ENCODE measurements around the gene NUFIP1.
"Not testable (repeated sequence)": the region's sequence is repeated elsewhere in the genome, so short reads cannot be mapped to it uniquely, and the experiment has no call there.

NUFIP1 gene

GRCh38 chr13:44969551-44970484 lies 19.5 kb downstream of the NUFIP1 start:
- DNase-seq, result no peak

- no peak for DNase-seq
Observed at GRCh38 chr13:44968434-44968815, 20.8 kb downstream of the NUFIP1 start.

- DNase-seq, result no peak
Observed at GRCh38 chr13:44967704-44968433, 21.4 kb downstream of the NUFIP1 start.

- DNase-seq, result no peak
Observed at GRCh38 chr13:44961997-44962396, 27.3 kb downstream of the NUFIP1 start.

- no peak for DNase-seq
Observed at GRCh38 chr13:44955406-44955805, 33.9 kb downstream of the NUFIP1 start.

GRCh38 chr13:44954224-44954623 lies 35.0 kb downstream of the NUFIP1 start:
- no peak for DNase-seq

- no peak for DNase-seq
Observed at GRCh38 chr13:44952671-44953070, 36.6 kb downstream of the NUFIP1 start.

- DNase-seq, result no peak
Observed at GRCh38 chr13:44951184-44951583, 38.1 kb downstream of the NUFIP1 start.

GRCh38 chr13:44943411-44943810 lies 45.9 kb downstream of the NUFIP1 start:
- not testable (repeated sequence) for DNase-seq

- DNase-seq, result no peak
Observed at GRCh38 chr13:44938854-44939253, 50.4 kb downstream of the NUFIP1 start.

- no peak for DNase-seq
Observed at GRCh38 chr13:44936246-44936645, 53.0 kb downstream of the NUFIP1 start.

- no peak for DNase-seq
Observed at GRCh38 chr13:44934724-44935123, 54.5 kb downstream of the NUFIP1 start.

- DNase-seq, result no peak
Observed at GRCh38 chr13:44932850-44933251, 56.4 kb downstream of the NUFIP1 start.

- no peak for DNase-seq
Observed at GRCh38 chr13:44932171-44932849, 57.0 kb downstream of the NUFIP1 start.

- no peak for DNase-seq
Observed at GRCh38 chr13:44930963-44931623, 58.2 kb downstream of the NUFIP1 start.

- DNase-seq, result no peak
Observed at GRCh38 chr13:44930280-44930679, 59.0 kb downstream of the NUFIP1 start.

- no peak for DNase-seq
Observed at GRCh38 chr13:44929692-44930091, 59.6 kb downstream of the NUFIP1 start.

- no peak for DNase-seq
Observed at GRCh38 chr13:44927968-44928367, 61.3 kb downstream of the NUFIP1 start.

GRCh38 chr13:44921931-44922758 lies 67.1 kb downstream of the NUFIP1 start:
- DNase-seq, result no peak

GRCh38 chr13:44921246-44921877 lies 67.9 kb downstream of the NUFIP1 start:
- no peak for DNase-seq

GRCh38 chr13:44920013-44920412 lies 69.3 kb downstream of the NUFIP1 start:
- DNase-seq, result no peak
